A549 (cell line): ENCODE measurements around the gene LAMTOR4.

Source experiments
- CHD4 ChIP-seq: fragments of 200-600 bp; sonication (generic); IDR thresholded peaks from 2 replicates; pipeline ENCODE4 v1.6.1; 2016; ENCODE audit warnings: antibody characterized with exemption, mild to moderate bottlenecking, borderline replicate concordance
- EP300 ChIP-seq, 2 experiments: fragments of >200 bp; sonication (Bioruptor Twin); formaldehyde crosslinking; IDR thresholded peaks; 2 replicates in 1 of 2; 3 replicates in 1 of 2; pipeline ENCODE4 v1.6.1; 2016 to 2017
- POLR2A ChIP-seq: IDR thresholded peaks from 2 replicates; pipeline ENCODE4 v1.6.1; 2012; ENCODE audit warnings: mild to moderate bottlenecking, low read length
- RAD21 ChIP-seq, 2 experiments: fragments of >200 bp in 1 of 2; sonication (Bioruptor Twin) in 1 of 2; formaldehyde crosslinking in 1 of 2; IDR thresholded peaks in 1 of 2; conservative IDR thresholded peaks in 1 of 2; 2 replicates in 1 of 2; 3 replicates in 1 of 2; pipeline ENCODE4 v1.6.1; 2012 to 2018; ENCODE audit warnings: inconsistent platforms in 1 of 2
- RCOR1 ChIP-seq: fragments of 150-350 bp; IDR thresholded peaks from 2 replicates; pipeline ENCODE4 v1.6.1; 2014; ENCODE audit warnings: antibody characterized with exemption, low read length, low read depth
- TF ChIP-seq, protein P1 (sequence below): fragments of >200 bp; sonication (Bioruptor Twin); formaldehyde crosslinking; IDR thresholded peaks from 3 replicates; pipeline ENCODE4 v1.5.1; 2016
- TF ChIP-seq, protein P2 (sequence below): fragments of 200-600 bp; sonication (generic); IDR thresholded peaks from 2 replicates; pipeline ENCODE4 v1.6.1; 2016; ENCODE audit warnings: antibody characterized with exemption, mild to moderate bottlenecking, moderate library complexity

DNA sequence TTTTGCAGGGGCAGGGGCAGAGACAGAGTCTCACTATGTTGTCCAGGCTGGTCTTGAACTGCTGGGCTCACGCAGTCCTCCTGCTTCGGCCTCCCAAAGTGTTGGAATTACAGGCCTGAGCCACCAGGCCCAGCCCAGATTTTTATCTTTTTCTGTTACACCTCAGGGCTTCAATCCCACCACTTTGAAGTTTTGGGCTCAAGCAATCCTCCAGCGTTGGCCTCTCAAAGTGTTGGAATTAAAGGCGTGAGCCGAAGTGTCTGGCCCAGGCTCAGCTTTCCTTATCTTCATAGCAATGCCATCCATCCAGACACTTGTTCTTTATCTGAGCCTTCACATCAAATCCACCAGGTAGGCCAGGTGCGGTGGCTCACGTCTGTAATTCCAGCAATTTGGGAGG is 33.7 kb upstream of the LAMTOR4 start:
- TF ChIP-seq RCOR1, result no peak
- TF ChIP-seq, protein P1, sequence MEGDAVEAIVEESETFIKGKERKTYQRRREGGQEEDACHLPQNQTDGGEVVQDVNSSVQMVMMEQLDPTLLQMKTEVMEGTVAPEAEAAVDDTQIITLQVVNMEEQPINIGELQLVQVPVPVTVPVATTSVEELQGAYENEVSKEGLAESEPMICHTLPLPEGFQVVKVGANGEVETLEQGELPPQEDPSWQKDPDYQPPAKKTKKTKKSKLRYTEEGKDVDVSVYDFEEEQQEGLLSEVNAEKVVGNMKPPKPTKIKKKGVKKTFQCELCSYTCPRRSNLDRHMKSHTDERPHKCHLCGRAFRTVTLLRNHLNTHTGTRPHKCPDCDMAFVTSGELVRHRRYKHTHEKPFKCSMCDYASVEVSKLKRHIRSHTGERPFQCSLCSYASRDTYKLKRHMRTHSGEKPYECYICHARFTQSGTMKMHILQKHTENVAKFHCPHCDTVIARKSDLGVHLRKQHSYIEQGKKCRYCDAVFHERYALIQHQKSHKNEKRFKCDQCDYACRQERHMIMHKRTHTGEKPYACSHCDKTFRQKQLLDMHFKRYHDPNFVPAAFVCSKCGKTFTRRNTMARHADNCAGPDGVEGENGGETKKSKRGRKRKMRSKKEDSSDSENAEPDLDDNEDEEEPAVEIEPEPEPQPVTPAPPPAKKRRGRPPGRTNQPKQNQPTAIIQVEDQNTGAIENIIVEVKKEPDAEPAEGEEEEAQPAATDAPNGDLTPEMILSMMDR, result no peak
- TF ChIP-seq POLR2A, result no peak
- TF ChIP-seq RAD21 (conservative IDR thresholded peaks at IDR 0.05 in 1 of 2, IDR thresholded peaks at IDR 0.05 in 1 of 2), result no peak
- TF ChIP-seq EP300 (IDR thresholded peaks at IDR 0.05), result no peak
- TF ChIP-seq, protein P2, sequence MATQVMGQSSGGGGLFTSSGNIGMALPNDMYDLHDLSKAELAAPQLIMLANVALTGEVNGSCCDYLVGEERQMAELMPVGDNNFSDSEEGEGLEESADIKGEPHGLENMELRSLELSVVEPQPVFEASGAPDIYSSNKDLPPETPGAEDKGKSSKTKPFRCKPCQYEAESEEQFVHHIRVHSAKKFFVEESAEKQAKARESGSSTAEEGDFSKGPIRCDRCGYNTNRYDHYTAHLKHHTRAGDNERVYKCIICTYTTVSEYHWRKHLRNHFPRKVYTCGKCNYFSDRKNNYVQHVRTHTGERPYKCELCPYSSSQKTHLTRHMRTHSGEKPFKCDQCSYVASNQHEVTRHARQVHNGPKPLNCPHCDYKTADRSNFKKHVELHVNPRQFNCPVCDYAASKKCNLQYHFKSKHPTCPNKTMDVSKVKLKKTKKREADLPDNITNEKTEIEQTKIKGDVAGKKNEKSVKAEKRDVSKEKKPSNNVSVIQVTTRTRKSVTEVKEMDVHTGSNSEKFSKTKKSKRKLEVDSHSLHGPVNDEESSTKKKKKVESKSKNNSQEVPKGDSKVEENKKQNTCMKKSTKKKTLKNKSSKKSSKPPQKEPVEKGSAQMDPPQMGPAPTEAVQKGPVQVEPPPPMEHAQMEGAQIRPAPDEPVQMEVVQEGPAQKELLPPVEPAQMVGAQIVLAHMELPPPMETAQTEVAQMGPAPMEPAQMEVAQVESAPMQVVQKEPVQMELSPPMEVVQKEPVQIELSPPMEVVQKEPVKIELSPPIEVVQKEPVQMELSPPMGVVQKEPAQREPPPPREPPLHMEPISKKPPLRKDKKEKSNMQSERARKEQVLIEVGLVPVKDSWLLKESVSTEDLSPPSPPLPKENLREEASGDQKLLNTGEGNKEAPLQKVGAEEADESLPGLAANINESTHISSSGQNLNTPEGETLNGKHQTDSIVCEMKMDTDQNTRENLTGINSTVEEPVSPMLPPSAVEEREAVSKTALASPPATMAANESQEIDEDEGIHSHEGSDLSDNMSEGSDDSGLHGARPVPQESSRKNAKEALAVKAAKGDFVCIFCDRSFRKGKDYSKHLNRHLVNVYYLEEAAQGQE, result no peak
- TF ChIP-seq CHD4, result no peak
